Activated CD4-positive, alpha-beta memory T cell treated with anti-CD3 and anti-CD28 coated beads for 36 hours (primary cell): ENCODE measurements around the gene KRT71. TPM values are rescaled to one million over a fixed set of nuclear protein-coding genes. Genes with fewer than 3 reads are reported as not detected.
"Not testable (repeated sequence)": the region's sequence is repeated elsewhere in the genome, so short reads cannot be mapped to it uniquely, and the experiment has no call there.

Experiments
- CTCF ChIA-PET: fragments of 350-600 bp; sonication (Branson Sonifier 250); formaldehyde crosslinking; loops from one replicate; lab custom pipeline; 2021; ENCODE audit warnings: antibody characterized with exemption, inconsistent platforms; lab: Charles Lee
- POLR2A ChIA-PET: fragments of 350-600 bp; sonication (Branson Sonifier 250); formaldehyde crosslinking; loops from one replicate; lab custom pipeline; 2021; ENCODE audit warnings: antibody characterized with exemption; lab: Charles Lee
- DNase-seq: peaks from one replicate; pipeline ENCODE4 v3.0.0-alpha.2; 2020
- H3K27ac Mint-ChIP-seq: one replicate; pipeline ENCODE4 v1.8.0; 2021; ENCODE audit warnings: mixed read lengths
- H3K27me3 Mint-ChIP-seq: one replicate; pipeline ENCODE4 v1.8.0; 2021; ENCODE audit warnings: mixed read lengths
- H3K36me3 Mint-ChIP-seq: one replicate; pipeline ENCODE4 v1.8.0; 2021; ENCODE audit warnings: mixed read lengths
- H3K4me1 Mint-ChIP-seq: one replicate; pipeline ENCODE4 v1.8.0; 2021; ENCODE audit warnings: low read depth, mixed read lengths
- H3K4me3 Mint-ChIP-seq: one replicate; pipeline ENCODE4 v1.8.0; 2021; ENCODE audit warnings: mild to moderate bottlenecking, mixed read lengths
- H3K9me3 Mint-ChIP-seq: one replicate; pipeline ENCODE4 v1.8.0; 2021; ENCODE audit warnings: mixed read lengths
- intact Hi-C: fragments of 100-400 bp; cut with micrococcal nuclease; formaldehyde crosslinking; loops from one replicate; pipeline ENCODE4 v1.15.1; 2023
- total RNA-seq, 2 experiments: library from RNA; stranded (reverse); gene quantifications; one replicate each; pipeline ENCODE4 v1.2.3, GENCODE V29; 2021

KRT71 gene
- total RNA-seq, 2 experiments from 2014 or later = not detected

DNA sequence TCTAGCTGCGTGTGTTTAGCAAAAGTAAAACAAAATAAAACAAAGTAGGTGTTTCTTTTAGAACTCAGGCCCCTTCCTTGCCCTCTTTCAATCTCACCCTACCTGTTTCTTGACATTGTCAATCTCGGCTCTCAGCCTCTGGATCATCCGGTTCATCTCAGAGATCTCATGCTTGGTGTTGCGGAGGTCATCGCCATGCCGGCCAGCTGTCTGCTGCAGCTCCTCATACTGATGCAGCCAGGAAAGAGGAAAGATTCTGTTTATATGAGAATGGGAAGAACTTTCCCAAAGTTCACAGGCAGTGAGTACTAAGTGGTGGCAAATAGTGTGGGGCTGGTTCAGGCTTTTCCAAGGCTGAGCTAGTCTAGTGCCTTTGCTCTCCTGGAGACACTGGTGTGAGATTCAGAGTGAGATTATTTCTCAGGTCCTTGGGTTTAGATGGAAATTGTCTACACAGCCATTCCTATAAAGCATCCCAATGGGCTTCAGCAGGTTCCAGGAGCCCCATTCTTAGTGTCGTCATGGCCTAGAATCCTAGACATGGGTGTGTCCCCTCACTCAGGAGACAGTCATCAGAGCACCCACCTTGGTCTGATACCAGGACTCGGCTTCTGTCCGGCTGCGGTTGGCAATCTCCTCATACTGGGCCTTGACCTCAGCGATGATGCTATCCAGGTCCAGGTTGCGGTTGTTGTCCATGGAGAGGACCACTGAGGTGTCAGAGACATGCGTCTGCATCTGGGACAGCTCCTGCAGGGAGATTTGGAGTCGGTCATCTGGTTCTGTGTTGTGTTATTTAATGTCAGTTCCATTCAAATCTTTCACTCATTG, 35.7 kb downstream of the KRT71 start:
- Mint-ChIP-seq H3K4me1 (no peaks in the 10 kb centered on the region), H3K27me3 (peaks cover 6% of the 10 kb centered on the region), H3K27ac (no peak overlapping the region), H3K36me3 (no peaks in the 10 kb centered on the region), H3K9me3 (no peaks in the 10 kb centered on the region), H3K4me3 (no peak overlapping the region)
- CTCF ChIA-PET = interaction anchor here (0.7 to 1.6 kb wide), 2 partner anchors 11 to 155 kb away, joined by 3 to 5 read pairs; no protein-coding TSS in a partner anchor
- intact Hi-C loops = no loop called here
- POLR2A ChIA-PET = no interaction called here
- no peak for DNase-seq

- DNase-seq = no peak
- Mint-ChIP-seq H3K4me3 (no peak overlapping the region), H3K4me1 (no peaks in the 10 kb centered on the region), H3K36me3 (peaks cover 3% of the 10 kb centered on the region), H3K27me3 (peaks cover 9% of the 10 kb centered on the region), H3K27ac (no peak overlapping the region), H3K9me3 (peaks cover 3% of the 10 kb centered on the region)
- POLR2A ChIA-PET = interaction anchor here (0.5 kb wide), 1 partner anchor 77 kb away, joined by 3 read pairs; no protein-coding TSS in a partner anchor
- intact Hi-C loops = no loop called here
- CTCF ChIA-PET = interaction anchor here (0.6 to 1.6 kb wide), 3 partner anchors 10 to 238 kb away, joined by 3 to 5 read pairs (median 3); no protein-coding TSS in a partner anchor
Observed at GRCh38 chr12:52515927-52516831, 36.8 kb downstream of the KRT71 start.

DNA sequence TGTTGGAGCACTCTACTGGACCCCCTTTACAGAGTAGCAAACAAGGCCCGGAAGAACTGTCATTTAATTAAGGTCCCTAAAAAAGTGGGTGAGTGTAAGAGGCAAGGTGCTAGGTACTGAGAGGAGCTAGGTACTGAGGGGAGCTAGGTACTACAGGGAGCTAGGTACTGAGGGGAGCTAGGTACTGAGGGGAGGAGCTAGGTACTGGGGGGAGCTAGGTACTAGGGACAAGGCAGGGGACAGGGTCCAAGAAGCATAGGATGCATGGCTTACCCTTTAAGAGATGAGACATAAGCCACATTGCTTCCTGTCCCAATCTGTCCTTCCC, 37.7 kb downstream of the KRT71 start:
- Mint-ChIP-seq H3K4me1 (no peaks in the 10 kb centered on the region), H3K36me3 (peaks cover 3% of the 10 kb centered on the region), H3K4me3 (no peak overlapping the region), H3K9me3 (peaks cover 7% of the 10 kb centered on the region), H3K27ac (no peak overlapping the region), H3K27me3 (peaks cover 9% of the 10 kb centered on the region)
- no peak for DNase-seq
- ChIA-PET CTCF (no interaction called here), POLR2A (no interaction called here)
- intact Hi-C loops = no loop called here

GRCh38 chr12:52514471-52515318, 38.2 kb downstream of the KRT71 start:
- ChIA-PET POLR2A (interaction anchor here (0.6 kb wide), 1 partner anchor 1820 kb away, joined by 3 read pairs; no protein-coding TSS in a partner anchor), CTCF (interaction anchor here (0.8 kb wide), 1 partner anchor 366 kb away, joined by 3 read pairs; no protein-coding TSS in a partner anchor)
- no peak for DNase-seq
- Mint-ChIP-seq H3K9me3 (peaks cover 8% of the 10 kb centered on the region), H3K27ac (no peak overlapping the region), H3K36me3 (peaks cover 3% of the 10 kb centered on the region), H3K27me3 (peaks cover 11% of the 10 kb centered on the region), H3K4me1 (no peaks in the 10 kb centered on the region), H3K4me3 (no peak overlapping the region)
- intact Hi-C loops = no loop called here

DNA sequence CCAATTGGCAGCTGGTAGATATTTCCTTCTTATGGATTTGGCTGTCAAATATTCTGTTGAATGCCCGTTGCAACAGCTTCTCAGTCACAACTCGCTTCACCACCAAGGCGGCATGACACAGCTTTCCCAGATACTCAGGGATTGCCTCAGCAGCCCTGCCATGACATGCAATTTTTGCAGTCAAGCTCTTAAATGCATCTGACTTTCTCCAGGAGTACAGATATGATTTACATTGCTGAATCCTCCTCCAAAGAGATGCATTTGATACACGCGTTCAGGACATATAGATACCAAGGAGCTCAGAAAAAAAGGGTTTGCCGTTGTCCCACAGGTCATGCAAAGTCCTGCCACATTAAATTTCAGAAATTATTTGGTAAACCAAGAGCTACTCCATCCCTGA, 39.2 kb downstream of the KRT71 start:
- no peak overlapping the region for H3K4me3 Mint-ChIP-seq
- DNase-seq = no peak
- peaks cover 3% of the 10 kb centered on the region for H3K36me3 Mint-ChIP-seq
- intact Hi-C loops = no loop called here
- no peak overlapping the region for H3K27ac Mint-ChIP-seq
- ChIA-PET CTCF (no interaction called here), POLR2A (no interaction called here)
- H3K4me1 Mint-ChIP-seq = no peaks in the 10 kb centered on the region
- peaks cover 17% of the 10 kb centered on the region for H3K27me3 Mint-ChIP-seq
- H3K9me3 Mint-ChIP-seq = peaks cover 8% of the 10 kb centered on the region

- ChIA-PET CTCF (interaction anchor here (0.9 kb wide), 1 partner anchor 80 kb away, joined by 4 read pairs; no protein-coding TSS in a partner anchor), POLR2A (no interaction called here)
- H3K27me3 Mint-ChIP-seq = peaks cover 32% of the 10 kb centered on the region
- H3K4me1 Mint-ChIP-seq = no peaks in the 10 kb centered on the region
- peaks cover 3% of the 10 kb centered on the region for H3K36me3 Mint-ChIP-seq
- H3K4me3 Mint-ChIP-seq = no peak overlapping the region
- intact Hi-C loops = no loop called here
- peaks cover 8% of the 10 kb centered on the region for H3K9me3 Mint-ChIP-seq
- DNase-seq = no peak
- H3K27ac Mint-ChIP-seq = no peak overlapping the region
Observed at GRCh38 chr12:52508211-52508610, 44.7 kb downstream of the KRT71 start.

DNA sequence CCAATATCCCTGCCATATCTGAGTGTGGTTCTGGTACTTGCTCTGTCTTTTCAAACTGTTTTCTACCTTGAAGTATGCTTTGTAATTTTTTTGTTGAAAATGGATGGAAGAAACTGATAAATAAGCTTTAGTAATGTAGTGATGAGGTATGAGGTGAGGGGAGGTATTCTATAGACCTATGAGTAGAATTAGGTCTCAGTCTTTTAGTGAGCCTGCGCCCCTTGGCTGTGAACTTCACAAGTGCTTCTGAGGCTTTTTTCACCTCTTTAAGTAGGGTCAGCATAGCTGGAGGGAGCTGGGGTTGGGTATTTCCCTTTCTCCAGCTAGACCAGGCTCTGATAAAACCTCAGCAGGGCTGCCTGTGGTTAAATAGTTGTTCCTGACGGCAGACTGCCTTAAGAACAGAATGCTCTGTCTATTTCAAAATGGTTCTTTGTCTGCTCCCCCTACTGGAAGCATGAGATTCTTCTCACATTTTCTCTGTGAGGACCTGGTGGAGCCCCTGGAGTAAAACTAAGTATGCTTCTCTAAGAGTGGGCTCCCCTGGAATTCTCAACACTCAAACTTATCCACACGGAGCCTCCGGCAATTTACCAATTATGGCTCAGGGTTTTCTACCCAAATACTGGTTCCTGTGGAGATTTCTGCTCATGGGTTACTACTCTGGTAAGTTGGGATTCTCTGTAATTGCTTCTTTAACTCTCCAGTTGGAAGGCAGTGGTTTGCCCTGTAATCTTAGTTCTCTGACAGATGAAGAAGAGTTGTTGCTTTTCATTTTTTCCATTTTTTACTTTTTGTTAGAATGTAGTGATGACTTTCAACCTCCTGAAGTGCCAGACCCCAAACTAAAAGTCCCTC, 45.9 kb downstream of the KRT71 start:
- Mint-ChIP-seq H3K36me3 (peaks cover 3% of the 10 kb centered on the region), H3K4me3 (no peak overlapping the region), H3K27me3 (peaks cover 29% of the 10 kb centered on the region), H3K9me3 (peaks cover 8% of the 10 kb centered on the region), H3K4me1 (no peaks in the 10 kb centered on the region), H3K27ac (no peak overlapping the region)
- DNase-seq = no peak
- intact Hi-C loops = no loop called here
- ChIA-PET CTCF (interaction anchor here (0.9 to 1.5 kb wide), 3 partner anchors 9 to 127 kb away, joined by 3 to 5 read pairs (median 4); no protein-coding TSS in a partner anchor), POLR2A (no interaction called here)

DNA sequence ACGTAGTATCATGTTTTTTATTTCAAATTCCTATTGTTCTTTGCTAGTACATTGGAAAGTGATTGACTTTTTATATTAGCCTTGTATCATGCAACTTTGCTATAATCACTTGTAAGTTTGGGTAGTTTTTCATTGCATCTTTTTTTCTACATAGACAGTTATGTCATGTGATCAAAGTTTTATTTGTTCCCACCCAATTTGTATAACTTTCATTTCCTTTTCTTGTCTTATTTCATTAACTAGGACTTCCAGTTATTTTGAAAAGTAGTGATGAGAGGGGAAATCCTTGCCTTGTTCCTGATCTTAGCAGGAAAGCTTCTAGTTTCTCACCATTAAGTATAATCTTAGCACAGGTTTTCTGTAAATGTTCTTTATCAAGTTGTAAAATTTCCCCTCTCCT, 50.1 kb downstream of the KRT71 start:
- DNase-seq = no peak
- Mint-ChIP-seq H3K4me3 (no peak overlapping the region), H3K27me3 (peaks cover 15% of the 10 kb centered on the region), H3K4me1 (no peaks in the 10 kb centered on the region), H3K9me3 (no peaks in the 10 kb centered on the region), H3K36me3 (no peaks in the 10 kb centered on the region), H3K27ac (no peak overlapping the region)
- POLR2A ChIA-PET = no interaction called here
- CTCF ChIA-PET = interaction anchor here (0.7 kb wide), 1 partner anchor 377 kb away, joined by 3 read pairs; no protein-coding TSS in a partner anchor
- intact Hi-C loops = no loop called here

DNA sequence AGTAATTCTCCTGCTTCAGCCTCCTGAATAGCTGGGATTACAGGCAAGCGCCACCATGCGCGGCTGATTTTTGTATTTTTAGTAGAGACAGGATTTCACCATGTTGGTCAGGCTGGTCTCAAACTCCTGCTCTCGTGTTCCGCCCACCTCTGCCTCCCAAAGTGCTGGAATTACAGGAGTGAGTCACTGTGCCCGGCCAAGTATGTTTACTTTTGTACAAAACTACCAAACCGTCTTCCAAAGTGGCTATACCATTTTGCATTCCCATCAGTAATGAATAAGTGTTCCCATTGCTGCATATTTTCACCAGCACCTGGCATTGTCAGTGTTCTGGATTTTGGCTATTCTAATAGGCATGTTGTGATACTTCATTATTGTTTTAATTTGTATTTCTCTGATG, 51.5 kb downstream of the KRT71 start:
- H3K4me1 Mint-ChIP-seq = no peaks in the 10 kb centered on the region
- H3K27me3 Mint-ChIP-seq = peaks cover 6% of the 10 kb centered on the region
- ChIA-PET CTCF (no interaction called here), POLR2A (no interaction called here)
- intact Hi-C loops = no loop called here
- no peaks in the 10 kb centered on the region for H3K9me3 Mint-ChIP-seq
- DNase-seq = no peak
- no peaks in the 10 kb centered on the region for H3K36me3 Mint-ChIP-seq
- H3K27ac Mint-ChIP-seq = no peak overlapping the region
- no peak overlapping the region for H3K4me3 Mint-ChIP-seq

DNA sequence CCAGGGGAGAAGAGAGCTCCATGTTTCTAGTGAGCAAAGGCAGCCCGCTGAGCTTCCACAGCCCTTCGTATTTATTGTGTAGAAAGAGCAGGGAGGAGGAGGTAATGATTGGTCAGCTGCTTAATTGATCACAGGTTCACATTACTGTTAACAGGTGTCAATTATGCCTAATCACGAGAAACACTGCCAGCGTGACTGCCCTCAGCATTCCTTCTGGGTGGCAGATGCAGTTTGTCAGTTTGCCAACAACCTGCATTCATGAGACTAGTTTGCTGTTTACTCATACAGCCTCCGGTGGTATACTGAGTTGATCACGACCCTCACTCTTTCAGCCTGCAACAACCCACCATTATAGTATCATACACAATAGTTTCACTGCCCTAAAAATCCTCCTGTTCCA, 52.4 kb downstream of the KRT71 start:
- intact Hi-C loops, CTCF ChIA-PET, H3K27ac Mint-ChIP-seq, POLR2A ChIA-PET, DNase-seq, H3K9me3 Mint-ChIP-seq, H3K27me3 Mint-ChIP-seq, H3K36me3 Mint-ChIP-seq, H3K4me1 Mint-ChIP-seq, H3K4me3 Mint-ChIP-seq: not testable (repeated sequence)
